Stimulated activated CD4-positive, alpha-beta T cell treated with anti-CD3 and anti-CD28 coated beads, Interleukin-4, amount 100 ng/mL, for 48 hours (primary cell): ENCODE data around the gene MEMO1.

Experiments
- DNase-seq, 2 donors: peaks; one replicate each; pipeline ENCODE4 v3.0.0-alpha.2; 2020; ENCODE audit warnings: low read depth in 2 of 2

Gene MEMO1

DNA sequence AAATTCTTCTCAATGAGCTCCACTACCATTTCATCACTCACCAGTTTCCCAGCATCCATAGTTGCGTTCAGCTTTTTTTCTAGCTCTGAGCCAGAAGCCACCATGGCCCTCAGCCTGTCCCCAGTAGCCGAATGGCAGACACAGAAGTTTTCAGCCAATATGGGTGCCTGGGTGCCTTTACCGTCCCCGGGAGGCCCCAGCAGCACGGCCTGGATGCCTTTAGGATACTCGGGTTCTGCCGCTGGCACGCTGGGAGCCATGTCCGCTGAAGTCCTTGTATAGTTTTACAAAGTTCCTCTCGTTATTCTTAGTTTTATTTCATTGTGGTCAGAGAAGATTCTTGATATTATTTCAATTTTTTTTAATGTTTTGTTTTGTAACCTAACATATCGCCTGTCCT, 187.2 kb downstream of the MEMO1 start:
- DNase-seq: no peak

DNA sequence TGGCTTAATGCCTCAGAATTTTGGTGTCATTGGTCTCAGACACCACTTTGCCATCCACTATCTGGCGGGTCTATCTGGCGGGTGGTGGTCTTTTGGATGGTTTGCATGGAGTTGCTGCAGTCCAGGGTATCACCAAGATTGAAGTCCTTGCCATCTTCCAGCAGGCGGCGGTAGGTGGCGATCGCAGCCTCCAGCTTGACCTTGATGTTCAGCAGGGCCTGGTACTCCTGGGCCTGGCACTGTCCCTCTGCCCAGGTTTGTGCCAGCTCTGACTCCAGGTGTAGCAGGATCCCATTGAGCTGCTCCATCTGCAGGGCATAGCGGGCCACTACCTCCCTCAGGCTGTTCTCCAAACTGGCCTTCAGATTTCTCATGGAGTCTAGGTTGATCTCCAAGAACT, 188.2 kb downstream of the MEMO1 start:
- DNase-seq: no peak
